DND-41 (cell line): ENCODE results near the gene MTERF4.

Experiments
- CTCF ChIP-seq: IDR thresholded peaks from 2 replicates; pipeline ENCODE4 v1.5.1; 2012; ENCODE audit warnings: borderline replicate concordance, low read length, moderate library complexity, mild to moderate bottlenecking; ENCODE audit not compliant: poor library complexity, severe bottlenecking; ENCODE audit errors: extremely low read depth
- EZH2 ChIP-seq: IDR thresholded peaks from 3 replicates; pipeline ENCODE4 v1.6.1; 2012; ENCODE audit warnings: borderline replicate concordance, low read depth, mild to moderate bottlenecking, moderate library complexity, low read length, inconsistent platforms; ENCODE audit not compliant: severe bottlenecking

GRCh38 chr2:241116606-241117560, 14.8 kb upstream of the MTERF4 start:
- TF ChIP-seq CTCF (no peak), EZH2 (no peak)
